ENCODE results near the gene CALCOCO1. TPM values are rescaled to one million over a fixed set of nuclear protein-coding genes. Genes with fewer than 3 reads are reported as not detected.

CALCOCO1 gene
- total and polyA plus RNA-seq, 2 of the 13 experiments (the other 11 are each of a cell fraction or from before 2014, with no cell fraction given): 7.7 to 47.7 TPM

GRCh38 chr12:53659011-53659551 lies 68.2 kb downstream of the CALCOCO1 start (continued):
- TF ChIP-seq KLF6 (CRISPR knock-in tag; IDR thresholded peaks at IDR 0.05) (0 out of 2 replicates have a peak, but pooled peaks have one; percentile 46), TSC22D2 (CRISPR knock-in tag; IDR thresholded peaks at IDR 0.05; ENCODE audit: borderline replicate concordance) (peak; percentile 49; the same call in 1 of the 2 replicates), PCBP1 (IDR thresholded peaks at IDR 0.05; ENCODE audit: borderline replicate concordance, low read depth, low read length) (no peak), SIX4 (CRISPR knock-in tag; IDR thresholded peaks at IDR 0.05) (0 out of 2 replicates have a peak, but pooled peaks have one; percentile 29), GMEB2 (CRISPR knock-in tag; IDR thresholded peaks at IDR 0.05; ENCODE audit: low read depth) (no peak), THAP8 (CRISPR knock-in tag; IDR thresholded peaks at IDR 0.05; ENCODE audit: borderline replicate concordance) (no peak), ZNF253 (CRISPR knock-in tag; IDR thresholded peaks at IDR 0.05; ENCODE audit: borderline replicate concordance) (no peak), SRSF1 (optimal IDR thresholded peaks at IDR 0.05; ENCODE audit: low read depth, low read length) (no peak), NFE2L2 (IDR thresholded peaks at IDR 0.05; ENCODE audit: low read length) (no peak), PRDM10 (CRISPR knock-in tag; IDR thresholded peaks at IDR 0.05; ENCODE audit: low read depth) (no peak; the same call in 1 of the 2 replicates), MEIS2 (CRISPR knock-in tag; IDR thresholded peaks at IDR 0.05) (no peak), ZNF800 (CRISPR knock-in tag; IDR thresholded peaks at IDR 0.05) (no peak), HDAC2 (CRISPR knock-in tag; IDR thresholded peaks at IDR 0.05) (peak; percentile 73), ZNF510 (CRISPR knock-in tag; IDR thresholded peaks at IDR 0.05; ENCODE audit: low read depth) (no peak), JDP2 (CRISPR knock-in tag; IDR thresholded peaks at IDR 0.05; ENCODE audit: borderline replicate concordance) (no peak), SP140L (CRISPR knock-in tag; IDR thresholded peaks at IDR 0.05; ENCODE audit: borderline replicate concordance) (0 out of 2 replicates have a peak, but pooled peaks have one; percentile 34), E2F1 (CRISPR knock-in tag; IDR thresholded peaks at IDR 0.05) (no peak), ZNF570 (CRISPR knock-in tag; IDR thresholded peaks at IDR 0.05; ENCODE audit: borderline replicate concordance) (no peak), ZNF296 (CRISPR knock-in tag; conservative IDR thresholded peaks at IDR 0.05) (no peak)

Data from HepG2 (cell line).